ENCODE measurements around the gene NAPA. TPM values are rescaled to one million over a fixed set of nuclear protein-coding genes. Genes with fewer than 3 reads are reported as not detected.
A peak's percentile ranks its signal among the peaks of the same experiment; 100 is the strongest.

Gene NAPA
- total RNA-seq, 1 donor from 2014 or later, result 54.7 TPM

DNA sequence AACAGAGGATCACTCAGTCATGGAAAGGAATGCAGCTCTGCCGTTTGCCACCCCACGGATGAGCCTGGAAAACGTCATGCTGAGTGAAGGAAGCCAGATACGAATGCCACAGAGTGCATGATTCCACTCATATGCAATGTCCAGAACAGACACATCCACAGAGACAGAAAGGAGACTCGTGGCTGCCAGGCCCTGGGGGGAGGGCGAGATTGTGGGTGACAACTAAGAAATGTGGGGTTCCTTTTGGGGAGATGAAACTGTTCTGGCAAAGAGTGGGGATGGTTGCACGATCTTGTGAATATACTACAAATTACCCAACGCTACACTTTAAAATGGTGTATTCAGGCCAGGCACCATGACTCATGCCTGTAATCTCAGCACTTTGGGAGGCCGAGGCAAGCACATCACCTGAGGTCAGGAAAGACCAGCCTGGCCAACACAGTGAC lies 27.2 kb upstream of the NAPA start:
- no peaks in the 10 kb centered on the region for H3K9me3 Mint-ChIP-seq
- H3K27me3 Mint-ChIP-seq (ENCODE audit: low read depth), result peaks cover 2% of the 10 kb centered on the region
- no peaks in the 10 kb centered on the region for H3K36me3 Mint-ChIP-seq
- DNase-seq (ENCODE audit: low spot score in 2 of 2, unreplicated experiment in 2 of 2), result no peak
- TF ChIP-seq, protein P1, sequence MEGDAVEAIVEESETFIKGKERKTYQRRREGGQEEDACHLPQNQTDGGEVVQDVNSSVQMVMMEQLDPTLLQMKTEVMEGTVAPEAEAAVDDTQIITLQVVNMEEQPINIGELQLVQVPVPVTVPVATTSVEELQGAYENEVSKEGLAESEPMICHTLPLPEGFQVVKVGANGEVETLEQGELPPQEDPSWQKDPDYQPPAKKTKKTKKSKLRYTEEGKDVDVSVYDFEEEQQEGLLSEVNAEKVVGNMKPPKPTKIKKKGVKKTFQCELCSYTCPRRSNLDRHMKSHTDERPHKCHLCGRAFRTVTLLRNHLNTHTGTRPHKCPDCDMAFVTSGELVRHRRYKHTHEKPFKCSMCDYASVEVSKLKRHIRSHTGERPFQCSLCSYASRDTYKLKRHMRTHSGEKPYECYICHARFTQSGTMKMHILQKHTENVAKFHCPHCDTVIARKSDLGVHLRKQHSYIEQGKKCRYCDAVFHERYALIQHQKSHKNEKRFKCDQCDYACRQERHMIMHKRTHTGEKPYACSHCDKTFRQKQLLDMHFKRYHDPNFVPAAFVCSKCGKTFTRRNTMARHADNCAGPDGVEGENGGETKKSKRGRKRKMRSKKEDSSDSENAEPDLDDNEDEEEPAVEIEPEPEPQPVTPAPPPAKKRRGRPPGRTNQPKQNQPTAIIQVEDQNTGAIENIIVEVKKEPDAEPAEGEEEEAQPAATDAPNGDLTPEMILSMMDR (IDR thresholded peaks at IDR 0.05; ENCODE audit: unreplicated experiment), result no peak
- peaks cover 21% of the 10 kb centered on the region for H3K4me1 Mint-ChIP-seq
- no peak overlapping the region for H3K4me3 Mint-ChIP-seq
- peak overlapping the region; percentile 75 for H3K27ac Mint-ChIP-seq

DNA sequence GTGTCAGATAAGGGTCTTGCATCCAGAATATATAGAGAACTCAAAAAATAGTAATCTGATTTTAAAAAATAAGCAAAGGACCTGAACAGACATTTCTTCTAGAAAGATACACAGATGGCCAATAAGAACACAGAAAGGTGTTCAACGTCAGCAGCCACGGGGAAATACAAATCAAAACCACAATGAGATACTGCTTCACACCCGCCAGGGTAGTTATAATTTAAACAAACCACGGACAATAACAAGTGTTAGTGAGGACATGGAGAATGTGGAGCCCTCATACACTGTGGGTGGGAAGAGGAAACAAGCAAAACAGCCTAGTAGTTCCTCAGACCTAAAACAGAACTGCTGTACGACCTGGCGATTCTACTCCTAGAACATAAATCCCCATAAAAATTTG lies 26.7 kb upstream of the NAPA start:
- H3K4me3 Mint-ChIP-seq, result no peak overlapping the region
- no peaks in the 10 kb centered on the region for H3K36me3 Mint-ChIP-seq
- peaks cover 18% of the 10 kb centered on the region for H3K4me1 Mint-ChIP-seq
- H3K27ac Mint-ChIP-seq, result peak overlapping the region; percentile 75
- peaks cover 2% of the 10 kb centered on the region for H3K27me3 Mint-ChIP-seq (ENCODE audit: low read depth)
- TF ChIP-seq, protein P1 (IDR thresholded peaks at IDR 0.05; ENCODE audit: unreplicated experiment), result no peak
- H3K9me3 Mint-ChIP-seq, result no peaks in the 10 kb centered on the region
- DNase-seq (ENCODE audit: low spot score in 2 of 2, unreplicated experiment in 2 of 2), result no peak

DNA sequence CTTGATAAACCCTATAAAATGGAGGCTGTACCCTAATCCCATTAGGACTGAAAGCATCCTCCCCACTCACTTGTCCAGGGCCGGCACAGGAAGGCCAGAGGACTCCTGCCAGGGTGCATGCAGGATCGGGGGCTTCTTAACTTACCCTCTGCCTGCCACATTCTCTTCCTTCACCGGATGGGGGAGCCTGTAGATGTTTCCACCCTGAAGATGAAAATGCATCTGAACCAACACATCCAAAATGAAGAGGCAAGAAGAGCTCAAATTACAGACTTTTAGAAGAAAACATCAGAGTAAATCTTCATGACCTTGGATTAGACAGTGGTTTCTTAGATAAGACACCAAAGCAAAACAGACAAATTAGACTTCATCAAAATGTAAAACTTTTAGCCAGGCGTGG lies 25.9 kb upstream of the NAPA start:
- TF ChIP-seq, protein P1 (IDR thresholded peaks at IDR 0.05; ENCODE audit: unreplicated experiment), result no peak
- DNase-seq (ENCODE audit: low spot score in 2 of 2, unreplicated experiment in 2 of 2), result no peak
- Mint-ChIP-seq H3K4me1 (peaks cover 18% of the 10 kb centered on the region), H3K27me3 (ENCODE audit: low read depth) (peaks cover 2% of the 10 kb centered on the region), H3K36me3 (no peaks in the 10 kb centered on the region), H3K9me3 (no peaks in the 10 kb centered on the region), H3K27ac (peak overlapping the region; percentile 8), H3K4me3 (no peak overlapping the region)

DNA sequence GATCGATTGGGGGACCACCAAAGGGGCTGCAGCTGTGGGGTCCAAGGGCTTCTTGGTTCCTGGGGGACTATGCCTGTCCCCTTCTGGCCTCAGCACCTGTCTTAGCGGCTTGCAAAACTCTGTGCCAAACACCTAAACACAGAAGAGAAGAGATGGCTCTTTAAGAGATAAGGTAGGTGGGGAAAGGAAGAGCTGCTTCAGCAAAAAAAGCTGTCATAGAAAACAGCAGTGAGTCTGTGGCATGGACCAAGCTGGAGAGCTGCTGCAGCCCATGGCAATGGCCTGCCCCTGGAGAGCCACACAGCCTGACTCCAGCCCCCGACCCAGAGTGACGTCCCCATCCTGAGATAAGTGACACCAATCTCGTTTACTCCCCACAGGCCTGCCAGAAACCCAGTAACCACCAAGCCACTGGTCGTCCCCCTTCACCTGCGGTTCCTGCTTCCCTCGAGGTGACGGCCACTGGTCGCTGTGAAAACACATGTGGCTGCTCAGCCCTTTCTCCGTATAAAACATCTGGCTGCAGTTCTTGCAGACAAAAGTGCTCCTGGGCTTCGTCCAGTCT lies 25.0 kb upstream of the NAPA start:
- no peak for DNase-seq (ENCODE audit: low spot score in 2 of 2, unreplicated experiment in 2 of 2)
- H3K36me3 Mint-ChIP-seq, result no peaks in the 10 kb centered on the region
- H3K9me3 Mint-ChIP-seq, result peaks cover 4% of the 10 kb centered on the region
- no peak overlapping the region for H3K4me3 Mint-ChIP-seq
- H3K4me1 Mint-ChIP-seq, result peaks cover 18% of the 10 kb centered on the region
- peaks cover 2% of the 10 kb centered on the region for H3K27me3 Mint-ChIP-seq (ENCODE audit: low read depth)
- H3K27ac Mint-ChIP-seq, result no peak overlapping the region
- TF ChIP-seq, protein P1 (IDR thresholded peaks at IDR 0.05; ENCODE audit: unreplicated experiment), result no peak

DNA sequence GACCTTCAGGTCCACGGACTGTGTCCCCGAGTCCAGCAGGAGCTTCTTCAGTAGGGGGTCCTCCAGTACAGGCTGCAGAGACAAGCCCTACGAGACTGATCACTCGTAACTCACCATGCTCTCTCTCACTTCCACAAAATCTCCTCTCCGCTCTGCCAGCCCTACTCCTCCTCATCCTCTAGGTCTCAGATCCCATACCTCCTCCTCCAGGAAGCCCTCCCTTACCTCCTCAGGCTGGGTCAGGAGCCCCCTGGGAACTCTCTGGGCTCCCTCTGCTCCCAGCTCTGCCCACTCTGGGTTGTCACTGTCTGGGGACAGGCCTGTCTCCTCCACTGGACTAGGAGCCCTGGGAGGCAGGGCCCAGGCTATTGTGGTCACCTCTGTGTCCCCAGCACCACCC lies 23.9 kb upstream of the NAPA start:
- H3K27ac Mint-ChIP-seq, result no peak overlapping the region
- H3K4me1 Mint-ChIP-seq, result peaks cover 18% of the 10 kb centered on the region
- peaks cover 2% of the 10 kb centered on the region for H3K27me3 Mint-ChIP-seq (ENCODE audit: low read depth)
- DNase-seq (ENCODE audit: low spot score in 2 of 2, unreplicated experiment in 2 of 2), result no peak
- H3K36me3 Mint-ChIP-seq, result no peaks in the 10 kb centered on the region
- TF ChIP-seq, protein P1 (IDR thresholded peaks at IDR 0.05; ENCODE audit: unreplicated experiment), result no peak
- H3K4me3 Mint-ChIP-seq, result no peak overlapping the region
- H3K9me3 Mint-ChIP-seq, result peaks cover 4% of the 10 kb centered on the region

DNA sequence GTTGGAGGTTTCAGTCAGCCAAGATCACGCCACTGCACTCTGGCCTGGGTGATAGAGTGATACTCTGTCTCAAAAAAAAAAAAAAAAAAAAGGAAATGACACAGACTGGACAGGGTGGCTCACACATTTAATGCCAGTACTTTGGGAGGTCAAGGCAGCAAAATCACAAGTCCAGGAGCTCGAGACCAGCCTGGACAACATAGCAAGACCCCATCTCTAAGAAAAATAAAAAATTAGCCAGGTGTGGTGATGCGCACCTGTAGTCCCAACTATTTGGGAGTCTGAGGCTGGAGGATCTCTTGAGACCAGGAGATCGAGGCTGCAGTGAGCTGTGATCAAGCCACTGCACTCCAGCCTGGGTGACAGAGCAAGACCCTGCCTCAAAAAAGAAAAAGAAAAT lies 22.6 kb upstream of the NAPA start:
- DNase-seq (ENCODE audit: low spot score in 2 of 2, unreplicated experiment in 2 of 2), result no peak
- H3K36me3 Mint-ChIP-seq, result no peaks in the 10 kb centered on the region
- peaks cover 2% of the 10 kb centered on the region for H3K27me3 Mint-ChIP-seq (ENCODE audit: low read depth)
- H3K27ac Mint-ChIP-seq, result no peak overlapping the region
- TF ChIP-seq, protein P1 (IDR thresholded peaks at IDR 0.05; ENCODE audit: unreplicated experiment), result no peak
- peaks cover 4% of the 10 kb centered on the region for H3K9me3 Mint-ChIP-seq
- no peak overlapping the region for H3K4me3 Mint-ChIP-seq
- peaks cover 18% of the 10 kb centered on the region for H3K4me1 Mint-ChIP-seq

All from mesothelial cell of epicardium (in vitro differentiated cells).